Gastroesophageal sphincter (tissue), 4 donors: ENCODE measurements around the gene BCAR3. TPM values are rescaled to one million over a fixed set of nuclear protein-coding genes. Genes with fewer than 3 reads are reported as not detected.

ENCODE experiments used
- ATAC-seq: fragments of 150-250 bp; one replicate; pipeline ENCODE4 v1.9.1; 2016; ENCODE audit warnings: mild to moderate bottlenecking, moderate library complexity
- H3K27ac ChIP-seq, 4 donors: fragments of 200-600 bp; sonication (generic) in 3 of 4; 1 replicate in 3 of 4; 2 replicates in 1 of 4; pipeline ENCODE4 v1.5.1; 2016 to 2019
- H3K27me3 ChIP-seq: fragments of 200-600 bp; sonication (generic); one replicate; pipeline ENCODE4 v1.5.1; 2019
- H3K36me3 ChIP-seq, 2 donors: fragments of 200-600 bp; sonication (generic); one replicate each; pipeline ENCODE4 v1.5.1; 2019; ENCODE audit warnings: control low read depth in 1 of 2
- H3K4me1 ChIP-seq, 3 donors: fragments of 200-600 bp; sonication (generic); 1 replicate in 2 of 3; 2 replicates in 1 of 3; pipeline ENCODE4 v1.5.1; 2016 to 2019; ENCODE audit warnings: control low read depth in 2 of 3
- H3K4me3 ChIP-seq, 2 donors: fragments of 200-600 bp; sonication (generic); one replicate each; pipeline ENCODE4 v1.5.1; 2019; ENCODE audit warnings: mild to moderate bottlenecking in 1 of 2, moderate library complexity in 1 of 2
- H3K9me3 ChIP-seq, 3 donors: fragments of 200-600 bp; sonication (generic); one replicate each; pipeline ENCODE4 v1.5.1; 2017 to 2019; ENCODE audit warnings: control low read depth in 2 of 3
- EP300 ChIP-seq: sonication (generic); formaldehyde crosslinking; IDR thresholded peaks from one replicate; pipeline ENCODE4 v1.6.1; 2017; ENCODE audit warnings: antibody characterized with exemption, mild to moderate bottlenecking
- POLR2A ChIP-seq, 2 donors: fragments of 450-650 bp; IDR thresholded peaks; one replicate each; pipeline ENCODE4 v1.6.1; 2017; ENCODE audit warnings: antibody characterized with exemption in 2 of 2, mild to moderate bottlenecking in 2 of 2, moderate library complexity in 1 of 2
- POLR2AphosphoS5 ChIP-seq: sonication (generic); formaldehyde crosslinking; IDR thresholded peaks from one replicate; pipeline ENCODE4 v1.6.1; 2017; ENCODE audit warnings: antibody characterized with exemption
- WGBS, 2 donors: methylation state at CpG; one replicate each; pipeline ENCODE4 v1.1.5; 2018; ENCODE audit warnings: low coverage in 1 of 2; 5-methylcytosine and 5-hydroxymethylcytosine counted together
- total RNA-seq, 4 donors: library from RNA; depleted of rRNA; stranded (reverse); fragments of >200 nt; gene quantifications; one replicate each; pipeline ENCODE4 v1.1.0, GENCODE V29; 2016
- TF ChIP-seq, protein P1 (sequence below), 4 experiments: fragments of 200-600 bp in 2 of 4; fragments of 450-650 bp in 2 of 4; sonication (generic) in 1 of 4; IDR thresholded peaks; one replicate each; pipeline ENCODE4 v1.5.1; 2017 to 2019; ENCODE audit warnings: antibody characterized with exemption in 4 of 4, mild to moderate bottlenecking in 2 of 4, moderate library complexity in 2 of 4

The BCAR3 gene
- total RNA-seq, 4 donors from 2014 or later = 33.9 to 40.2 (median 38.3) TPM

DNA sequence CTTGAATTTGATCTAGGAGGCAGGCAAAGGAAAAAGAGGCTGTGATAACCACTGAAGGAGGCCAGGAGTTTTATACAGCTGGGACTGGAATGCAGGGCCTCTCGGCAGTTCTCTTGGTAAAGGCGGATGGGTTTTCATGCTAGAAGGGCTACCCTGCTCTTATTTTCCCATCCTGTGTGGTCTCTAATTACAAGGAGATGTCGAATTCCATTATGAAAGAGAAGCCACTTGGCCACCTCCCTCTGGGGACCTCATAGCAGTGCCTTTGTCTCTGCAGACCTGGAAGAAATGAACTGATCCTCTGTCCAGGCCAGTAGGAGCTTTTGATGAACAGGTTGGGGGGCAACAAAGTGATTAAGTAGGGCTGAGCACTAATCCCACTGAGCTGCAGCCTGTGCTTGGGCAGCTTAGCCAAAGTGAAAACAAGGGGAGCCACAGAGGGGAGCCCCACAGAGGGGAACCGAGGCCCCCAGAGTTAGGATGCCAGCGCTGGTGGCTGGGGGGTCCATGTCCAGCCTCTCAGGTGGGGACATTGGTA lies 42.2 kb upstream of the BCAR3 start:
- no peak for TF ChIP-seq EP300
- H3K9me3 ChIP-seq = no peaks in the 10 kb centered on the region
- H3K4me3 ChIP-seq = no peak overlapping the region
- 83 to 93% methylated on average over 4 to 5 of the region's 5 CpGs for WGBS, 2 donors
- H3K4me1 ChIP-seq = peaks cover 0 to 28% (median 10%) of the 10 kb centered on the region in 3 donors
- peak overlapping the region in 1 of 4 donors; percentile 14 for H3K27ac ChIP-seq
- no peaks in the 10 kb centered on the region for H3K36me3 ChIP-seq
- no peak for ATAC-seq
- no peaks in the 10 kb centered on the region for H3K27me3 ChIP-seq

DNA sequence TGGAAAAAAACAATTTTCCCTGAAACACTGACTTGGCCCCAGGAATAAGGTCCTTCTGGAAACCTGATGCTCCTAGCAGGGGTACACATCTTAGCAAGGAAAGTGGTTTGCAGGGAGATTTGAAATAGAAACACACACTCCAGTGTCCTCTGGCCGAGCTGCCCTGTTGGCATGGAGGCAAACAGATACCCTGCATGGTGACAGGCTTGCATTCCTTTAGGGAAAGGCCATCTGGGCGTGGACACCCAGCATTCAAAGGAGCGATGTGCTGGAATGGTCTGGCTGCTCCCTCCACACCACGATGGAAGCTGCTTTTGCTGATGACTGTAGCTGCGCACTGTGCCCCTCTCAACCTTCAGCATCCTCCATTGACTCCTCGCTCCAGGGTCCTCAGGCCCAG lies 41.5 kb upstream of the BCAR3 start:
- TF ChIP-seq EP300 = no peak
- TF ChIP-seq, protein P1, sequence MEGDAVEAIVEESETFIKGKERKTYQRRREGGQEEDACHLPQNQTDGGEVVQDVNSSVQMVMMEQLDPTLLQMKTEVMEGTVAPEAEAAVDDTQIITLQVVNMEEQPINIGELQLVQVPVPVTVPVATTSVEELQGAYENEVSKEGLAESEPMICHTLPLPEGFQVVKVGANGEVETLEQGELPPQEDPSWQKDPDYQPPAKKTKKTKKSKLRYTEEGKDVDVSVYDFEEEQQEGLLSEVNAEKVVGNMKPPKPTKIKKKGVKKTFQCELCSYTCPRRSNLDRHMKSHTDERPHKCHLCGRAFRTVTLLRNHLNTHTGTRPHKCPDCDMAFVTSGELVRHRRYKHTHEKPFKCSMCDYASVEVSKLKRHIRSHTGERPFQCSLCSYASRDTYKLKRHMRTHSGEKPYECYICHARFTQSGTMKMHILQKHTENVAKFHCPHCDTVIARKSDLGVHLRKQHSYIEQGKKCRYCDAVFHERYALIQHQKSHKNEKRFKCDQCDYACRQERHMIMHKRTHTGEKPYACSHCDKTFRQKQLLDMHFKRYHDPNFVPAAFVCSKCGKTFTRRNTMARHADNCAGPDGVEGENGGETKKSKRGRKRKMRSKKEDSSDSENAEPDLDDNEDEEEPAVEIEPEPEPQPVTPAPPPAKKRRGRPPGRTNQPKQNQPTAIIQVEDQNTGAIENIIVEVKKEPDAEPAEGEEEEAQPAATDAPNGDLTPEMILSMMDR (IDR thresholded peaks at IDR 0.05) = no peak
- no peak for TF ChIP-seq POLR2A (IDR thresholded peaks at IDR 0.05)
- TF ChIP-seq POLR2AphosphoS5 = no peak
- Histone ChIP-seq H3K36me3 (no peaks in the 10 kb centered on the region), H3K9me3 (no peaks in the 10 kb centered on the region), H3K27me3 (no peaks in the 10 kb centered on the region), H3K27ac (peak overlapping the region in 3 of 4 donors; percentile 14 to 35 (median 30)), H3K4me1 (peaks cover 0 to 28% (median 10%) of the 10 kb centered on the region in 3 donors), H3K4me3 (no peak overlapping the region)
- 83 to 84% methylated on average over 5 to 6 of the region's 6 CpGs for WGBS, 2 donors
- no peak for ATAC-seq

DNA sequence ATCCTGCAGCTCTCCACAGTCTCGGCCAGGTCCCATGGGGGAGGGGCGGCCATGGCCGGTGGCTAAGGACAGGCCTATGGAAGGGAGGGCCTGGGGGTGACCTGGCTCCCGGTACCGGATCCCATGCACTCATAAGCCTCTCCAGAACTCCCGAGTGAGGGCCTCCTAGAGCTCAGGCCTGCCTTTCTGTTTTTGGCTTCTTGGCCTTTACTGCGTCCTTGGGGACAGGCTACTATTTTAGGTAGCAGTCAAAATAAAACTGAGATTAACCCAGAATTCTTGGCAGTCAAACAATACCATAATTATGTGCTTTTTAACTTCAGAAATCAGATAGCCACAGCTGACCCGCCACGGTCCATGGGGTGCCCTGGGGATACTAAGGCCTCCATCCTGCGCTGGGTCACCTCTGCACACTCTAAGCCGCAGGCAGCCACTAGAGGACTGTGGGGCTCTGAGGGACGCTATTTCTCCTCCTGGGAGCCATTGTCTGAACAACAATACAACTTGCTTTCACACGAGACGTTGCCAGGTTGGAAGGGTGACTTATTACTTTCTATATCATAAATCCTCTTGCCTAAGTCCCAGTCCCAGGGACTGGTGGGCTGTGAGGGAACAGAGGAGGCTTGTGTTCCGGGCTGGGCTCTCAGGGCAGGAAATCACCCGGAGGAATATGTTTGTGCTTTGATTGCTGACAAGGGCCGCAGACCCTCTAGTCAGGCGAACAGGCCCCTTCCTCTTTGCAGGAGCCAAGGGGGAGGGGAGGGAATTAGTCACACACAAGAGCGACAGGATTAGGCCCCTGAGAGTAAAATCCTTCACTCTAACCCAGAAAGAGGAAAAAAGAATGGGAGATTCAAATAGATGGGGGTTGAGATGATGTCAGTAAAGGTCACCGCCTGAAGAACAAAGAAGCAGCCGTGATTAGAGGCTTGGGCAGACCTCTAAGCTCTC lies 40.7 kb upstream of the BCAR3 start:
- H3K4me1 ChIP-seq = peaks cover 0 to 28% (median 10%) of the 10 kb centered on the region in 3 donors
- H3K27ac ChIP-seq = peak overlapping the region in 3 of 4 donors; percentile 30 to 60 (median 35)
- WGBS, 2 donors = 40 to 90% methylated on average over 4 to 8 of the region's 21 CpGs
- TF ChIP-seq POLR2AphosphoS5 = no peak
- TF ChIP-seq EP300 = no peak
- no peaks in the 10 kb centered on the region for H3K27me3 ChIP-seq
- no peaks in the 10 kb centered on the region for H3K36me3 ChIP-seq
- ATAC-seq = peak; percentile 46
- H3K4me3 ChIP-seq = no peak overlapping the region
- peaks cover 0 to 1% (median 0%) of the 10 kb centered on the region in 3 donors for H3K9me3 ChIP-seq

DNA sequence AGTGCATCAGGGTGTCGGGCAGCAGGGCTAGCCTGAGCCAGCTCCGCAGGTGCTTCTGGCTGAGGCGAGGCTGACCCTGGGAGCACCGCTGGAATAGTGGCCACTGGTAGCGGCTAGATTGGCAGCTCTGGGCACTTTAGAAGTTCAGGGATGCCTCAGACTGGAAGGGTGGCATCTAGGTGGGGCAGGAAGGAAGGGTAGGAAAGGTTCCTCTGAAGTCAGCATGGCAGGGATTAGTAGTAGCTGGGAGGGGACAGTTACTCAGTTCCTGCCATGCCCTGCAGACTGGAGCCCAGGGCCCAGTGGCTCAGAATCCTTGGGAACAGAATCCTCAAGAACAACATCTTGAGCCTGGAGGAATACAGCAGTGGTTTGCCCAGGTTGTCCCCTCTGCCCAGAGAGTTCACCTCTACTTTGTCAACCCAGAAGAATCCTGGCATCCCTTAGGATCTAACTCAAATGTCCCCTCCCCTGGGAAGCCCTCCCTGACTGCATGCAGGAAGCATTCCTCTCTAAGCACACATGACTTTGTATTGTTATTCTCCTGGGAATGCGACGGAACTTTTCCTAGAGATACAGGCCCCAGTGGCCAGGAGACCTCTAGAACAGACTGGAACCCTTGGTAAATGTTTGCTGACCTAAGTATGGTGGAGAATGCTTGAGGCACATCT lies 39.5 kb upstream of the BCAR3 start:
- Histone ChIP-seq H3K9me3 (peaks cover 0 to 9% (median 0%) of the 10 kb centered on the region in 3 donors), H3K4me1 (peaks cover 0 to 33% (median 10%) of the 10 kb centered on the region in 3 donors), H3K27me3 (no peaks in the 10 kb centered on the region), H3K27ac (no peak overlapping the region), H3K36me3 (no peaks in the 10 kb centered on the region), H3K4me3 (no peak overlapping the region)
- 100% methylated on average over 2 of the region's 7 CpGs; no CpG with 5 or more reads in 1 of the 2 donors for WGBS, 2 donors
- TF ChIP-seq POLR2AphosphoS5 (no peak), EP300 (no peak), POLR2A (IDR thresholded peaks at IDR 0.05) (no peak)
- TF ChIP-seq, protein P1 (IDR thresholded peaks at IDR 0.05) = no peak
- no peak for ATAC-seq

DNA sequence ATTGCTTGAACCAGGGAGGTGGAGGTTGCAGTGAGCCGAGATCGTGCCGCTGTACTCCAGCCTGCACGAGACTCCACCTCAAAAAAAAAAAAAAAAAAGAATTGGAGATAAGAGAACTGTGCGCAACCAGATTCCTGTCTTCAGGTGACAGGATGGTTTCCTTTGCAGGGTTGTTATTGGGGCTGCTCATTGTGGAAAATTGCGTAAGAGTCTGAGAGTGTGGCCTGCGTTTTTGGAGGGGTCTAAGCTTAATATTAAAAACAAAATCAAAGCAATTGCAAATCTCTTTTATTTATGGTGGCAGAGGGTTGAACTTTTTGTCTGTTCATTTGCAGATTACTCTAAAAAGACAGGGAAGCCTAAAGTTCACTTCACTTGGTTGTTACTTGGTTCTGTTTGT lies 36.0 kb upstream of the BCAR3 start:
- H3K36me3 ChIP-seq = no peaks in the 10 kb centered on the region
- 86 to 91% methylated on average over 4 to 5 of the region's 7 CpGs for WGBS, 2 donors
- no peak overlapping the region for H3K4me3 ChIP-seq
- peaks cover 2 to 41% (median 8%) of the 10 kb centered on the region in 3 donors for H3K4me1 ChIP-seq
- peaks cover 0 to 9% (median 0%) of the 10 kb centered on the region in 3 donors for H3K9me3 ChIP-seq
- TF ChIP-seq POLR2A (IDR thresholded peaks at IDR 0.05) (no peak), EP300 (no peak), POLR2AphosphoS5 (no peak)
- TF ChIP-seq, protein P1 (IDR thresholded peaks at IDR 0.05) = no peak
- H3K27me3 ChIP-seq = no peaks in the 10 kb centered on the region
- no peak for ATAC-seq
- H3K27ac ChIP-seq = no peak overlapping the region
